G401 (cell line): ENCODE measurements around the gene AIG1. TPM values are rescaled to one million over a fixed set of nuclear protein-coding genes. Genes with fewer than 3 reads are reported as not detected.
A peak's percentile ranks its signal among the peaks of the same experiment; 100 is the strongest.

Experiments
- DNase-seq: peaks from one replicate; pipeline ENCODE4 v3.0.0-alpha.2; 2015; ENCODE audit warnings: low spot score
- in situ Hi-C: cut with HindIII; loops from 2 replicates; pipeline ENCODE4 v1.10.0; 2016; ENCODE audit warnings: low sequenced_read_pairs, mixed read lengths
- total RNA-seq: library from RNA; depleted of rRNA; stranded (reverse); fragments of >200 nt; shearing (Covaris generic); gene quantifications from 2 replicates; pipeline ENCODE4 v1.2.3, GENCODE V29; 2014

Gene AIG1
- total RNA-seq, 1 experiment from 2014 or later, result 28.9 TPM

DNA sequence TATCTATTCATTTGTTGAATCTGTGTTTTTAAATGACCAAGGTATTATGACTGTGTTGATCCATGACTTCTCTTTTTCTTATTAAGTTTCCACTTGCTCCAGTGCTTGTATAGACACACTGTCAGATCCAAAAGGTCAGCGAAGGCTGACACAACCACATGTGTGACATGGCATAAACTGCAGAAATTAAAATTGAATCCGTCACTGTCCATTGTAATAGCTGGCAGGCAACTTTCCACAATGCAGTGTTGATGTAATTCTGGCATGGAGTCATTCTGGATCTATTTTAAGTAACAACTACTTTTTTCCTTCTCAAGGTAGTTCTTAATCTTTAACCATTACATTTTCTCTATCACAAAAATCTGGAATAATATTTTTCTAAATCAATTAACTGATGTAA lies 145.3 kb downstream of the AIG1 start:
- DNase-seq, result no peak
- in situ Hi-C loops, result no loop called here

DNA sequence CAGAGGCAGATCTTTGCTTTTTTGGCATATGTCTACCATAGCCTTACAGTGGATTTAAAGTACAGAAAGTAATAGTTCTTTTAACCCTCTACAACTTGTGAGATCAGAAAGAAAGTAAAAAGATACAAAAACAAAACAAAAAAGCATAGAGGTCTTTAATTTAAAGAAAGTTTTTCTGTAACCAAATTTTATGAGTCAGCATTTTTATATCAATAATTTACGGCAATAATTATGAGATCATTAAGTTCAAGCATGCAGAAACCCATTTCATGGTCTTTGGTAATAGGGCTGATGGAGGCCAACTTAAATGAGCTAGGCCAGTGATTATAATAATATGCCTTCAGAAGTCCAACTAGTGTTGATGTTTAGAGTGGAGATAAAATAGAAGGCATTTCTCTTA lies 145.9 kb downstream of the AIG1 start:
- in situ Hi-C loops, result no loop called here
- no peak for DNase-seq

DNA sequence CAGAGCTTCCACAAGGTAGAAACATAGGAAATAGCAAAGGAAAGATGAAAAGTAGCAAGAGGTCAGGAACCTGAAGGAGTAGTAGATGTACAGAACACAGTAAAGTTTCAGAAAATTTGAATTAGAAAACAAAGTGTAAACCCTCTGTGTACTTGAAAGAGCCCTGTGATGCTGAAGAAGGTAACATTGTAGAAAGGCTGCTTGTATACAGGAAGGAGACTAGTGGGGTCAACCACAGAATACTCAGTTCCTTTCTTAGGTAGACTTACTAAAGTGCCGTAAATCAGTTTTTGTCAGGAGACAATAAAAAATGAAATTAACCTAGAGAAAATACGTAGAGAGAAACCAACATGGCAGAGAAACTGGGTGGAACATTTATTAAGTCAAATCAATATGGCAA lies 149.7 kb downstream of the AIG1 start:
- in situ Hi-C loops, result no loop called here
- DNase-seq, result no peak

DNA sequence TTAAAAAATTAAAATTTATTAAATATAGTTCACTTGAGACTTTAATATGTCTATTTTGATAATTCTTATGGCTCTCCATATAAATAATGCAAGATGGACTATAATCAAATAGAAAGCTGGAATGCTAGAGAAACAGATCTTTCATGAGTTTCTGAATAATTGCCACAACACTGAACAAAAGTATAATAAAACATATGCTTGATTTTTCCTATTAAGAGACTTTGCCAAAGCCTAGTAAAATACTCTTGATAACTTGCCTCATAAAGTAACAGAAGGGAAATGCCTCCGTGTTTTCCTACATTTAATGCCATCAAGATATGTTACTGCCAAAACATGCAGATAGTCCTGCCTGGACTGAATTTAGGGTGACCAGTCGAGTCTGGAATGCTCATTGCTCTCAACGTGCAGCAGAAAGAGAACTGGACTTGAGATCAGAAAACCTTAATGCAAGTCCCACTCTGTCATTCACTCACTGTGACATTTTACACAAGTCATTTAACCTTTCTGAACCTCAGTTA lies 153.2 kb downstream of the AIG1 start:
- in situ Hi-C loops, result no loop called here
- no peak for DNase-seq

DNA sequence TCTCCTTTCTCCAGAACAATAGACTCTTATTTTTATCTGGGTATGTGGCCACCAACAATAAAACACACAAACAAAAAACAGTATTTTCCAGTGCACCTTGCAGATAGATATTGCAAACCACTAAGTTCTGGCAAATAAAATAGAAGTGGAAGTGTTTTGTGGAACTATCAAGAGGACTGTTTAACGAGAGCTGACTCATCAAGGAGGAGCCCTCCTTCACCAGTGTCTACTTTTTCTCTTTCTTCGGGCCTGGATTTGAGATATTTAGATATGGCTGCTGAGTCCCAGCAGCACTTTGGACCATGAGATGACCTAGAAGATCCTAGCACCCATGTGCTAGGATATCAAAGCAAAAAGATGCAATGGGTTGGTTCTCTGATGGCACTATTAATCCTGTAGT lies 154.7 kb downstream of the AIG1 start:
- in situ Hi-C loops, result no loop called here
- no peak for DNase-seq

DNA sequence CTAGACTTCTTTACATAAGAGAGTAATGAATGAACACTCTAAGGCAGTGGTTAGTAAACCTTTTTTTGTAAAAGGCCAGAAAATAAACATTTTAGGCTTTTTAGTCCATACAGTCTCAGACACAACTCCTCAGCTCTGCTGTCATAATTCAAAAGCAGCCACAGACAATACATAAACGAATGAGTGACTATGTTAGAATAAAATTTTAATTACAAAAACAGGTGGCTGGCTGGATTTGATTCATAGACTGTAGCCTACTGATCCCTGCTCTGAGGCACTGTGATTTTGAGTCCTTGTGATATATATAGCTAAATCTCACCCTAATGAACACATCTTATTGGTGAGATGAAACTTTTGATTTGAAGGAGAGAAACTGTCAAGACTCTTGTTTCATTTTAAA lies 155.1 kb downstream of the AIG1 start:
- no peak for DNase-seq
- in situ Hi-C loops, result no loop called here

DNA sequence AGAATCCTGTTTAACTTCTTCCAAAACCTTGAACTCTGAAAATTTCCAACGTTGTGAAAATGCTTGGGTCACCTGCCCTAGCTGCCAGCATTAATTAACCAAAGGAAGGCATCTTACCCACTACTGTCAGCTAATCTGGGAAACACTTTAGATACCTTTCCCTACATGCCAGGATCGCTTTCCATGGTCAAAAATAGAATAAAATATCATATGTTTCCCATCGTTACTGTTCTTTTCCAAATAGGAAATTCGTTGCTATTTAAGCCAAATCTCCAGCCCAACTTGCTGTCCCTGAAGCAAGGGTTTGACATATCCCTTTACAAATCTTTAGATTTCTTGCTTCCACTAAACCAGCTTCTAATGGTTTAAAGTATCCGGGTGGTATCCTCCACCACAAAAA lies 157.5 kb downstream of the AIG1 start:
- in situ Hi-C loops, result no loop called here
- no peak for DNase-seq

DNA sequence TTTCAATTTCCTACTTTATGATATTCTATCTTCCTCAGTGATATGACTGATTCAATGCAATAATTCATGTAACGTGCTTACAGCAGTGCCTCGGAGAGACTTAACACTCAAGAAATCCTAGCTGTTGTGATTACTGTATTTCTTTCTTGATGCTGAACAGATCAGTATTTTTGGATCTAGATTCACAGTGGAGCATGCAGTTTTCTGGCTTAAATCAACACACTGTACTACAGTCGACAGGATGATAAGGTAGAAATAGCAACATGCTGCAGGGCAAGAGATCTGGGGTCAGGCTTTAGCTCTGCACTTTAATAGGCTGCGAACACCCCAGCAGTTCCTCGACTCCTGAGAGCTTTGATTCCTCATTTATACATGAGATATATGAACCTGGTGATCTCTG lies 161.0 kb downstream of the AIG1 start:
- in situ Hi-C loops, result no loop called here

DNA sequence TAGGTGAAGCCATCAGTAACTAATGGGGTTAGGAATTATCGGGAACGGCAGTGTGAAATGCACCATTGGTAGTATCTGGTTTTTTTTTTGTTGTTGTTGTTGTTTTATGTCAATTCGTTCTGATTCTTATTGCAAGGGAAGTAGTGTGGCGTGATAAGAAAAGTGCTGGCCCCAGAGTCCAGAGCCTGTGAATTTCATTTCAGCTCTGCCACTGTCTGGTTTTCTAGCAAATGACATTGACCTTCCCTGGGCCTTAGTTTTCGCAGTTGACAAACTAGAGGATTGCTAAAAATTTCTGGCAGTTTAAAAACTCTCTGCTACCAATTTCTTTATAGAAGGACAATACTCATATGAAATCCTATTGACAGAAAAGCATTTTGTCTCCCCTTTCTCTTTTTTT lies 161.6 kb downstream of the AIG1 start:
- peak; percentile 19 for DNase-seq

More for the DNA sequence above, 161.0 kb downstream of the AIG1 start:
- DNase-seq, result peak; percentile 47

DNA sequence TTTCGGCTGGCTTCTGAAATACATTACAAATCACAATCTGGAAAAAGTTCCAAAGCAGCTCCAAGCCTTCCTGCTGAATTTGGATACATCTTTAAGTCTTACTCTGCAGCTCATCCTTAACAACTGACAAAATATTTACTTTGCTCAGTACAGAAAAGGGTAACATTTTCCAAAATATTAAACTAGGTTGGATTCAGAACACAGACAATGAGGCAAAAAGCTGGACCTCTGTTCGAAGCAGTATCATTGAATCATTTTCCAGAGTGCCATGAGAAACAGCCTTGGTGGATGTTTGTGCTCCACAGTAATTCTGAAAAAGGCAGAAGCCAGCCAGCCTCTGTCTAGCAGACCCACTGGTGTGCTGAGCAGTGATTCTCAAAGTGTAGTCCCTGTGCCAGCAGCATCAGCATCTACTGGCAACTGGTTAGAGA lies 162.1 kb downstream of the AIG1 start:
- in situ Hi-C loops, result no loop called here
- DNase-seq, result peak; percentile 47

More for the DNA sequence above, 161.6 kb downstream of the AIG1 start:
- in situ Hi-C loops, result no loop called here

DNA sequence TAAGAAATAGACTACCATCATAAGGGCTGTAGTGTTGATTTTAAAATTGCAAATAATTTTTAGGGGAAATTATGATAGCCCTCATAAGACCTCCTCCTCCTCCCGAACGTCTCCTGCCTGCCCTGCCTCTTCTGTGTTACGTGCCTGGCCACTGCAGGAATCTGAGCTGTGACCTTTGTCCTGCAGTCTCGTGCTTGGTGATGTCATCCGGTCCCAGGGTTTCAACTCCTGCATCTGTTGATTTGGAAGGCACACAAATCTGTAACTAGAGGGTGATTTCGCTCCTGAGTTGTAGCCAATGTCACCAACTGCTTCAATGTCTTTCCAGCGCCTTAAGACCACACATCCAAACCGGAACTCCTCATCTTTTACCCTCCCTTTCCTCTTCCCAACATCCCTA lies 163.2 kb downstream of the AIG1 start:
- in situ Hi-C loops, result no loop called here
- peak; percentile 45 for DNase-seq

DNA sequence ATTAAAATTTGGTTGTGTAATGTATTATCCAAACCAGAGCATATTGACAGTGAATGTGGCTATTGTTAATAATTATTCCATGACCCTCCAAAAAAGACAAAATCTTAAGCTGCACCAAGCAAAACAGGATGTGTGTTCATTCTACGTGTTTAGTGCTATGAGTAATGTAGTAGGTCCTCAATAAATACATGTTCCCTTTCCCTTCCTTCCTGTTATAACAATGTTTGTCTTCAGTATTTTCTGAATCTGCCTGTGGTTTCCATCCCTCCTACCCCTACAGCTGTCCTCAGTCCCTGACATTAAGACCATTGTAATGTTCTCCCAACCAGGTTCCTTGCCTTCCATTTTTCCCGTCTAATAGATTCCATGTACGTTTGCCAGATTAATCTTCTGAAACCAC lies 163.8 kb downstream of the AIG1 start:
- in situ Hi-C loops, result no loop called here
- DNase-seq, result no peak

DNA sequence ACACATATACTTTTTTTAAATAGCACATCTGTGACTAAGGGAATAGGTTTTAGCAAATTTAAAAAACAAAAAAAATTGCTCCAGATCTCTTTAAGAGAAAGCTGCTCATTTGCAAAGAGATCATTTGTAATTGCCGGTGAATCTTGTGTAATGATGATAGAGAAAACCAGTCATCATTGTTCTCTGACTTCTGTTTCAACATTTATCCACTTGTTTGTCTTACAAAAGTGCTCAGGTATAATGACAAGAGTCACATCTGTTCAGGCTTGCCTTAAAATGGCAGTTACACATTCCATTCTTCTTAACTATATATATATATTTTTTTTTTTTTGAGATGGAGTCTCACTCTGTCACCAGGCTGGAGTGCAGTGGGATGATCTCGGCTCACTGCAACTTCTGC lies 165.2 kb downstream of the AIG1 start:
- DNase-seq, result no peak
- in situ Hi-C loops, result no loop called here

DNA sequence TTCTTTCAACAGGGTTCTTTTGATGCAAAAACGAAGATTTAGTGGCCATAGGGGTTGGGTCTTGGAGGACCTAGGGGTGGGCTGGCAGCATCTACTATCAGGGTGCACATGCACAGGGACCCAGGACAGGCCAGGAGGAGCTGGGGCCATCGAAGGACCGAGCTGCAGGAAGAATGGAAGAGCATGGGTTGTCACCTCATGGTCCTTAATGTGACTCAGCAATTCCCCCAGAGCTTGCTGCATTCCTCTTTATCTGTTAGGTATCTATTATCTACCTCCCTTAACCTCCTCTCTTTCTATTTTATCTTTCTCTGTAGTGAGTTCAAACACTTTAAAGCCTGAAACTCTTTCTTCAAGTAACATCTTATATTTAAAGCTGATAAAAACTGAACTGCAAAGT lies 167.0 kb downstream of the AIG1 start:
- in situ Hi-C loops, result no loop called here
- DNase-seq, result no peak

DNA sequence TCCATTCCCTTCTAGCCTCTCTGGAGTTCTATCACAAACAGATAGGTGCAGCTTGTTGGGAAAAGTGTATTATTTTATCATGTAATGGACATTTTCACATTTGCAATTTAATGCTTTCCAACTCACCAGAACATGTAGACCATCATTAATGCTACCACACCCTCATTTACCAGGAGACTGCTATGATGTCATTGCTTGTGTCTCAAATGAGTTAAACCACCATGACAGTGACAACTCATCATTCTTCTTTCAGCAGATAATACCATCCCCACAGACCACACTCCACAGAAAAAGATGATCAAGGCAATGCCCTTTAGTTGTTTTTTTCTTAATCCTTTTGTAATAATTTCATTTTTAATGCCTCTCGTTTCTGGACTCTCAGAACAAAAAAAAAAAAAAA lies 168.7 kb downstream of the AIG1 start:
- in situ Hi-C loops, result no loop called here
- no peak for DNase-seq

DNA sequence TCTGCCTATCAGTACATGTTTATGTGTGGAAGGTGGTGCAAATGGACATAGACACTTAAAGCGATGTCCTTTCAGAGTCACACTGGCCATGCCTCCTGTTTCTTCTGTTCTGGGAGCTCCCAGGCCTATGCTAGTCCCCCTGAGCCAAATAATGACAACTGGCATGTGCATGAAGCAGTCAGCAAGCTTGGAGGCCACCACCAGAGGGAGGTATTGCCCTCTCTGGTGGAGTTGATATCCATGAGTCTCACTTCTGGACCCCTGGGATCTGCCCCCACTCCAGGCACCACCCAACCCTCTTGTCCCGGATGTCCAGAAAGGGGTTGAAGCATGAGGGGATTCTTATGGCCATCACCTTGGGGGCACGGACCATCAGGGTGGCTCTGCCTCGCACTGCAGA lies 172.2 kb downstream of the AIG1 start:
- in situ Hi-C loops, result no loop called here
- no peak for DNase-seq

DNA sequence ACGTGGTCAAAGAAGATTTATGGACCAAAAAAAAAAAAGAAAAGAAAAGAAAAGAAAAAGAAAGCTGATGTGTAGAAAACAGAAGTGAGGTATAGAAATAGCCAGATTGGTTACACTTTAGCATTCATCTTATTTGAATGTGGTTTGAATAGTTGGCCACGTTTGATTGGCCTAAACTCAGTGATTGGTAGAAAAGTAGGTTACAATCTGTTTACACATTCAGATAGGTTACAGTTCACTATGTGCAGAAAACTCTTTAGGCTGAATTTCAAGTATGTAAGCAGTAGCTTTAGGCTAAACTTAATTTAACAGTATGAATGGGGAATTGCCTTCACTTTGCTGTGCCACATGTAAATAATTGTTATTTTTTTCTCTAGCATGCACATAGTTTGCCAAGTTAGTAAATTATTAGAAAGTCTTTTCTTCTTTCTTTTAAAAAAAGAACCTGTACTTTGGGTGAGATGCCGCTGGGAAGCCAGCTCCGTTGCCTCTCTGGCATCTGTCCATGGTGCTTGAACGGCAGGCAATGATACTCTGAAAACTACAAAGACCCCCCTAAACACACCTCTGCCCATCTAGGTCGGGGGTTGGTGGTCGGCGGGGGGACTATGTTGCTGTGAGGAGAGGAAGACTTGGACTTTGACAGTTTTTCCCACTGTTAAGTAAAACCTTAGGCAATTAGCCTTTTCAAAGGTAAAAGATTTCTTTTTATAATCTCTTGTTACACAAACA lies 173.0 kb downstream of the AIG1 start:
- DNase-seq, result no peak
- in situ Hi-C loops, result no loop called here

DNA sequence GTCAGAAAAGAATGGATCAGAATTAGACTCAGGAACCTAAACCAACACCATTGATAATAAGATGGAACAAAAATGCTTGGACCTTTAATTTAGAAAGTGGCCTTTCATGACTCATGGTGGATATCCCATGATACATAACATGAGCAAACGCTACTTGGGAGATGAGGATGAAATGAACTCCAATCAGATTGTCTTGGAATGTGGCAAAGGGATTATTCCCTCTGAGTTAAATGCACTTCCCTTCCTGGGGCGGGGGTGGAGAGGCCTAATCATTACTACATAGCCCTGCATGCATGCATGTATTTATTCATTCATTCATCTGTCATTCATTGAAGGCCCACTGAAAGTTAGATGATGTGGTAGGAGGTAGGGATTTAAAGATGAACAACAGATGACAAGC lies 174.0 kb downstream of the AIG1 start:
- in situ Hi-C loops, result no loop called here
- no peak for DNase-seq

DNA sequence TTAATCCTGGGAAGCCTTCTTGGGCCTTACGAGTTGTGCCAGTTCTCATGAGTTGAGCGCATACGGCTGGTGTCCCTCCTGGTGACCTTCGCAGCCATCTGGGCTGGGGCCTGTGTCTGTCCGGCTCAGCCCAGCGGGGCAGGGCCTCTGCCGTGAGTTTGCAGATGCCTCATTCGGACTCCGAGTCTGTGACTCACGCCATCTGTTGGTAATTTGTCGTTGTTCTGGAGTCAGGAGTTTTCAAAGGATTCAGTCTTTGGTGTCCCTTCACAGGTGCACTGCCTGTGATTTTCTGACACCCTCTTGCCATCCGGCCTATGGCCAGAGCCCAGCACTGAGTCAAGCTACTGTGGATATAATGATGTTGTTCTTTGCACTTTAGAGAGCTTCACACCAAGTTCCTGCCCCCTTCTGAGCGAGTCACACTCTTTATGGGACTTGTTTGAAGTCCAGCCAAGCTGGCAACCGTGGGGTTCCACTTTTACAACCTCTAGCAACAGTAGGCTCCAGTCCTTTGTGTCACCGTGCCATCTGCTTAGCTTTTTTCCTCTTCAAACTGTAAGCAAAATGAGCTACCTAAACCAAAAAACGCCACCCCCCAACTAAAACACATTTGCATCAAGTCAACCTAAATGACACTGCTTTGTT lies 175.6 kb downstream of the AIG1 start:
- in situ Hi-C loops, result no loop called here
- DNase-seq, result peak; percentile 94

DNA sequence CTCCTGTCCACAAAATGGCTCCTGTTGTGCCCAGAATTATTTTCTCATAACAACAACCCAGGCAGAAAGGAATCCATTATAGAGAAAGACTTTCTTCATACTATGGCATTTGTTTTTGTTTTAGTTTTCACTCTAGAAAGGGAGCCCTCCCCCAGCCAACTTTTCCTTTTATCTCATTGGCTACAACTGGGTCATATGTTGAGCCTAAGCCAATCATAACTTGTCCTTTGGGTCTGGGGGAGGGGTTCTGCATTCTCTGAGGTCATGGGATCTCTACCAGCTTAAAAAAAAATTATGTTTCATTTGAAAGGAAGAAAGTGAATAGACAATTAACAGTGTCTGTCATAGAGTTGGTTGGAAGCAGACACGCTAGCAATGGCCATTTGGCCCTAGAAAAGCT lies 177.6 kb downstream of the AIG1 start:
- DNase-seq, result no peak
- in situ Hi-C loops, result no loop called here

DNA sequence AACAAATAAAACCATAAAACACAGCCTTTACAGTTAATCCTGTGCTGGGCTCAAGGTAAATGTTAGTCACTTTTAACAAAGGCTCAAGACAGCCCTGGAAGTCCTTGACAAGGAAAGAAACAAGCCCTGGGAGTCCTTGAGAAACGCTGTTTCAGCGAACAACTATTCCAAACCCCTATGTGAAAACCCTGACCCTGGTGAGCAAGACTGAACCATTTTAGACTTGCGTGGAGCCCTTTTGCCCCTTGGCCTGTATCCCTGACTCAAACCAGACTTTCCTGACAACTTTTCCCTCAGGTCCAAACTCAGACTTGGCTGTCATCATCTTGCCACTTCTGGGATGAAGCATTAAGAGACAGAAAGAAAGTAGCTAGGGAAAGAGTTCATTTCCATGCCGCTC lies 180.4 kb downstream of the AIG1 start:
- in situ Hi-C loops, result no loop called here
- no peak for DNase-seq
